ENCODE measurements around the gene DAAM2.

- no peak for TF ChIP-seq EZH2 (IDR thresholded peaks at IDR 0.05; ENCODE audit: insufficient read depth, poor library complexity, severe bottlenecking)
- TF ChIP-seq EZH2phosphoT487 (IDR thresholded peaks at IDR 0.05; ENCODE audit: insufficient read depth, low read depth) = no peak
Observed at GRCh38 chr6:39786649-39787048, 5.5 kb upstream of the DAAM2 start.

All from GM23248 (cell line).